Upper lobe of left lung (tissue), 4 donors: ENCODE results near the gene KLF3.

Experiments
- POLR2A ChIP-seq, 4 donors: fragments of 450-650 bp; IDR thresholded peaks; one replicate each; pipeline ENCODE4 v1.5.1; 2016 to 2017; ENCODE audit warnings: antibody characterized with exemption in 4 of 4, mild to moderate bottlenecking in 2 of 4
- TF ChIP-seq, protein P1 (sequence below), 6 experiments: fragments of 450-650 bp in 4 of 6; fragments of 200-600 bp in 2 of 6; sonication (generic) in 2 of 6; IDR thresholded peaks; one replicate each; pipeline ENCODE4 v1.5.1; 2016 to 2019; ENCODE audit warnings: antibody characterized with exemption in 6 of 6

DNA sequence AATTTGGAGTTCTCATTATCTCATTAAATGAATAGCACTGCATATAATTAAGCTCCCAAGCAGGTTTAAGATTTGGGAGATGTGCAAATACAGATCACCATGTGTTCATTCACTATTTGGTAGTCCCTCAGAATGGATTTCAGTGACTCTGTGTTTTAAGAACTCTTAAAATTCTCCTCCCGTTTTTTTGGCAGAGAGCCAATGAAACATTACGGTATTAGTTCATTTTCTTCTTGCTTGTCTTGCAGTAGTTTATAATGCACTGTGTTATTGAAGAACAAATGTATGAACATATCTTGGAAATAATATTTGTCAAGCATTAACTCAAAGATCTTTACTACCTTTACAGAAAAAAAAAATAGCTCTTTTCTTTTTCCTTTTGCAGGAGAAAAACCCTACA, 32.7 kb downstream of the KLF3 start:
- TF ChIP-seq, protein P1, sequence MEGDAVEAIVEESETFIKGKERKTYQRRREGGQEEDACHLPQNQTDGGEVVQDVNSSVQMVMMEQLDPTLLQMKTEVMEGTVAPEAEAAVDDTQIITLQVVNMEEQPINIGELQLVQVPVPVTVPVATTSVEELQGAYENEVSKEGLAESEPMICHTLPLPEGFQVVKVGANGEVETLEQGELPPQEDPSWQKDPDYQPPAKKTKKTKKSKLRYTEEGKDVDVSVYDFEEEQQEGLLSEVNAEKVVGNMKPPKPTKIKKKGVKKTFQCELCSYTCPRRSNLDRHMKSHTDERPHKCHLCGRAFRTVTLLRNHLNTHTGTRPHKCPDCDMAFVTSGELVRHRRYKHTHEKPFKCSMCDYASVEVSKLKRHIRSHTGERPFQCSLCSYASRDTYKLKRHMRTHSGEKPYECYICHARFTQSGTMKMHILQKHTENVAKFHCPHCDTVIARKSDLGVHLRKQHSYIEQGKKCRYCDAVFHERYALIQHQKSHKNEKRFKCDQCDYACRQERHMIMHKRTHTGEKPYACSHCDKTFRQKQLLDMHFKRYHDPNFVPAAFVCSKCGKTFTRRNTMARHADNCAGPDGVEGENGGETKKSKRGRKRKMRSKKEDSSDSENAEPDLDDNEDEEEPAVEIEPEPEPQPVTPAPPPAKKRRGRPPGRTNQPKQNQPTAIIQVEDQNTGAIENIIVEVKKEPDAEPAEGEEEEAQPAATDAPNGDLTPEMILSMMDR (IDR thresholded peaks at IDR 0.05) = no peak
- no peak for TF ChIP-seq POLR2A (IDR thresholded peaks at IDR 0.05)
